NCI-H2081 (cell line): Measurements from ENCODE around the gene PCBD1.
"Not testable (repeated sequence)": the region's sequence is repeated elsewhere in the genome, so short reads cannot be mapped to it uniquely, and the experiment has no call there.

ENCODE experiments used
- DNase-seq, 2 experiments: peaks; one replicate each; lab custom pipeline; 2025; lab: John Stamatoyannopoulos, UW

PCBD1 gene

DNA sequence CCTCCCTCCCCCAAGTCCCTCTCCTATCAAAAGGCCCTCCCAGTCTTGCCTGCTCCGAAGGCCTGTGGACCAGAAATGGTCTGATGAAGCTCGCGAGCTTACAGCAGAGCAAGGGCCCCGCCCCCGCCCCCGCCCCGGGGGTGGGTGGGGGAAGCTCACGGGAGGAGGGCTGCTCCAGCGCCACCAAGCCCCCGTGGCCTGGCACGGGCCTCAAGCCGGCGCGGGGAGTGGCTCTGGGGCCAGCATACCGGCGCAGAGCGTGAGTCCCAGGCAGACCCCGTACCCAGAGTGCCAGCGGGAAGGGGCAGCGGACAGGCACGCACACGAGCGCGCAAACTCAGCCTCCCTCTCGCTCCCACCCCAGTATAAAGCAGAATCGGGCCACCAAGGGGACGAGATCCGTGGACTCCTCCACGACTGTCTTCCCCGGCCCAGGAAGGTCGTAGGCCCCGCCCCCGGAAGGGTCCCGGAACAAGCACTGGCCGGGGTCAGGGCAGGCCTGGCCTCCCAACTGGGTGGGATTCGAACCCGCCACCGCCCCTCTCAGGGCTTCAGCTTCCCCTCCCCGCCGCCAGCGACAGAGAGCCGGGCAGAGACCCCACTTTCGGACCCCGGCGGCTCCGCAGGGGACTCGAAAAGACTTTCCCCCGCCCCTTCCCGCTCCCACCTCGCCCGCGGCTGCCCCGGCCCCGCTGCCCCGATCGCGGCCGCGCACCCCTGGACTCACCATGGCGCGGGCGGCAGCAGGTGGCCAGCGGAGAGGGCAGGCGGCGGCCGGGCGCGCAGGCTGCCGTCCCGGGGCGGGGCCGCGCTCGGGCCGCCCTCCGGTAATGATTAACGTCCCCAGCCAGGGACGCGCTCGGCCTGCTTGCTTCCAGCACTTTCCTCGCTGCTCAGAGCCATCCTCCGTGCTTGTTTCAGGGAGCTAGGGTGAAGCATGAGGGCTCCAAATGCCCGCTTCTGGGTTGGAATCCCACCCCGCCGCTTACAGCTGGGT is at the start of gene PCBD1:
PCBD1 (minus strand) TSS at position 762 of the 997 bp plus-strand sequence; CDS start at position 730, 32 bp downstream.
- DNase-seq: peak; percentile 17 to 53

DNA sequence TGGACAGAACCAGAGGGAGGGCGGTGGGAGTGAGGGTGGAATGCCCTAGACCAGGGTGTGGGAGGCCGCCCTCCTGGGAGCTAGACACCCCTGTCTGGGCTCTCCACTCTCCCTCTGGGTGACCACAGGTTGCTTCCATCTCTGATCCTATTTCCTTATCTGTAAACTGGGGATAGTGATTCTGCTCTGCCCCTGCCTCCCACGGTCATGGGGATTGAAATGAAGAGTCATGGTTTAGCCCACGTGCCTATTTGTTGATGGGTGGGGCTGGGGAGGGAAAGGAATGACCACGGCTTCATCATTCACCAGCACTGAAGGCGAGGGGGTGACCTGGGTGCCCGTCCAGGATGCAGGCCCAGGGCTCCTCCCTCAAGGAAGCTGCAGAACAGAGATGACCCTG is 49.3 kb upstream of the PCBD1 start:
- no peak for DNase-seq

DNA sequence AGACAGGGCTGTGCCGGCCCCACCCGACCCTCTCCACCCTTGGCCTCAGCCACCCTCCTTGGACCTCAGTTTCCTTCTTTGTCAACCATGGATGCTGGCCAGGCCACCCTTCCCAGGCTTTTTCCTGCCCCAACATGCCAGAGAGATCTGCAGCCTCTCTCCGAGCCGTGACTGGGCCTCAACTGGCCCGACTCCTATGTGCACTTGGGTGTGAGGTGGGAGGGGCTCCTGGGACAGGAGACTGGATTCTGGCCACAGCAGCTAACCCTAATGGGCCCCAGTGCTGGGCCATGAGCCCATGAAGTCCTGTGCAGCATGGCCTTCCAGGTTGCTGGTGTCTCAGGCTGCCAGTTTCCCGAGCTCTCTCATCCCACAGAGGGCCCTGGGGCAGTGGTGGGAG is 47.7 kb upstream of the PCBD1 start:
- no peak for DNase-seq

DNA sequence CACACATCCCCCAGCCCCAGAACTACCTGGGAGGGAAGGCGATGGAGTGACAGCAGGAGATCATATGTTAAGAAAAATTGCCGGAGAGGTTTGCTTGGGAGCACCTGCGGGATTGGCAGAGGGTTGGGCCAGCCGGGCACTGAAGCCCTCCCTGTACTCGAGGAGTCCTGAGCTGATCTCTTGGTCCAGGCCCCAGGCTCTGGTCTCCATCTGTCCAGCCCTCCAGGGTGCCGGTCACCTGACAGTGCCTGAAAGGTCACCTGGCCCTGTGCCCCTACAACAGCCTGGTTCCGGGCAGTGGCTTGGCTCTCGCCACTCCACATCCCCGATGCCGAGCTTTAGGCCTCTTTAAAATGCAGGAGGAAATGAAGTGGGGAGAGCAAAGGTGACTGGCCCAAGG is 47.3 kb upstream of the PCBD1 start:
- no peak for DNase-seq

DNA sequence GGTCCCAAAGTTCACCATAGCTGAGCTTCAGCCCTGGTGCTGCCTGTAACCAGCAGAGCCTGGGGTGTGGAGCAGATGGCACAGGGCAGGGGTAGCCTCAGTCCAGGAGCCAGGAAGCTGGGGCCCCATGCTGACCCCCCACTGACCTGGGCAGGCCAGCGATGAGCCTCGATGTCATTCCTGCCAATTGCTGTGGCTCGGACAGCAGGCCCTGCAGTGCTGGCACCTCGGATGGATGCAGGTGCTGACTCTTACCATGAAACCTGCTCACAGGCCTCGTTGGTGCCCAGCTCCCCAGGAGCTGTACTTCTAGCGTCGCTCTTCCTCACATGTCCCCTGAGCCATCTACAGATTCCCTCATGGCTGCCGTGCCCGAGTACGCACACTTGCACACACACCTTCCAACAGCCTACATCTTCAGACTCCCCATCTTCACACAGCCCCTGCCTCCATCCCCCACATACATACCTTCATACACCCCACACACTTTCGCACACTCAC is 46.8 kb upstream of the PCBD1 start:
- no peak for DNase-seq

DNA sequence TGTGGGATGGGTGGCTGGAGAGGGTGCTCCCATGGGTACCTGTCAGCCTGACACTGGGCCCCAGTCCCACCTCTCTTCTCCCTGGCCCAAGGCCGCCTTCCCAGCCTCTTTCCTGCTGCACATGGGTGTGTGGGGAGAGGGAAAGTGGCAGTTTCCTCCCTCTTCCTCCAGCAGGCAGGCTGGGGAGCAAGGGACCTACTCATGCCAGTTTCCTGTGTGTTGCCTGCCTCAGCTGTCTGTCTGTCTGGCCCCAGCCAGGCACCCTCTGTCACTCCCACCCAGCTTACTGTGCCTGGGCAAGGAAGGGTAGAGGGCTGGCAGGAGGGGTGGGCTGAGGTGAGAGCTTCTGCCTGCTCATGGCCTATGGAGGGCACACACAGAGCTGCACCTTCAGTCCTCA is 46.3 kb upstream of the PCBD1 start:
- DNase-seq: no peak

DNA sequence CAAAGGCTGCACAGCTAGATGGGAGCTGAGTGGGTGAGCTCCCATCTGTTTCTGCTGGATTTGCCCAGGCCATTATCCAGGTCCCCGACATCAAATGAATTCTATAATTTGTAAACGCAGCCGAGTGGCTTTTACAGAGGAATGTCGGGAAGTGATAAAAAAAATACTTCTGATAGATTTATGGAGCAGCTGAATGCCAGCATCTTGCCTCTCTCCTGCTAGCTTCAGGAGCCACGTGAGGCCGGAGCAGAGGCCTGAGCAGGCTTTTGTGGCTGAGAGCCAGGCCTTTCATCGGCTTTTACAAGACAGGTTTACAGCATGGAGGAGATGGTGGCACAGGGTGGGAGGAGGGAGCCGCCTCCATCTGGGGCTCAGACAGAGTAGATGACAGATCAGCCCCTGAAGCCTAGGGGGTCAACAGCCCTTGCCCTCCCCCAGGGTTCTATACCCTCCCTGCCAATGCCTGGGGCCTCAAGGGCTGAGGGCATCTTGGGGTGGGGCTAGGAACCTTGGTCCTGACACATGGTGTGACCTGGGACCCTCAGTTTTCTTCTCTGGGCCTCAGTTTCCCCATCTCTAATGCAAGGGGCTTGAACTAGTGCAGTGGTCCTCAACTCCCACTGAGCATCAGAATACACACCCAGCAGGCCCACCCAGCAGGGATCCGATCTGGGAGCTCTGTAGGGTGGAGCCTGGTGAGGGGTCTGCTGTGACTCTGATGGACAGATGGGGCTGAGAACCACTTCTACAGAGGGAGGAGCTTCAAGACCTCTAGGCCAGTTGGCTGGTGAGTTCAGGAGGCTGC is 44.2 kb upstream of the PCBD1 start:
- DNase-seq: no peak

DNA sequence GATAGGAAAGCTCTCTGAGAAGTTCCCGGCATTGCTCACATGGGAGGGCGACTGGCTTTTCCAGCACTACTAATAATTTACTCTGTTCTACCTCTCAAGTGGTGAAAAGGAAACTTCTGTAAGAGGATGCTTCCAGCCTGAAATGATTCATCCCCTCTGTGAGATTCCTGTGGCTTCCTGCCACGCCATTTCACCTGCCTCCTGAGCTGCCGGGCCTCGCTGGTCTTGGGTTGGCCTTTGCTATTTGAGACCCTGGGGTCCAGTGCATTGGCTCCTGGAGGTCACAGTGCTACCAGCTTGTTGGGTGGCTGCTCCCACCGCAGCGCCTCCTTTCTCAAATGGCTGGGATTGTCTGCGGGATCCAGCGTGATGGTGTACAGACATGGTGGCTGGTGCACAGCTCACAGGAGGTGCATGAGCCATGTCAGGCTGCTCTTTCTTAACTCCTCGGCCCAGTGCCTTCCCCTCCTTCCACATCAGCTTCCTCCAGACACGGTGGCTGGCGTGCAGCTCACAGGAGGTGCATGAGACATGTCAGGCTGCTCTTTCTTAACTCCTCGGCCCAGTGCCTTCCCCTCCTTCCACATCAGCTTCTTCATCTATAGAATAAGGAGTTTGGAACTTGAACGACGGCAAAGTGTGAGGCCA is 42.9 kb upstream of the PCBD1 start:
- DNase-seq: no peak

DNA sequence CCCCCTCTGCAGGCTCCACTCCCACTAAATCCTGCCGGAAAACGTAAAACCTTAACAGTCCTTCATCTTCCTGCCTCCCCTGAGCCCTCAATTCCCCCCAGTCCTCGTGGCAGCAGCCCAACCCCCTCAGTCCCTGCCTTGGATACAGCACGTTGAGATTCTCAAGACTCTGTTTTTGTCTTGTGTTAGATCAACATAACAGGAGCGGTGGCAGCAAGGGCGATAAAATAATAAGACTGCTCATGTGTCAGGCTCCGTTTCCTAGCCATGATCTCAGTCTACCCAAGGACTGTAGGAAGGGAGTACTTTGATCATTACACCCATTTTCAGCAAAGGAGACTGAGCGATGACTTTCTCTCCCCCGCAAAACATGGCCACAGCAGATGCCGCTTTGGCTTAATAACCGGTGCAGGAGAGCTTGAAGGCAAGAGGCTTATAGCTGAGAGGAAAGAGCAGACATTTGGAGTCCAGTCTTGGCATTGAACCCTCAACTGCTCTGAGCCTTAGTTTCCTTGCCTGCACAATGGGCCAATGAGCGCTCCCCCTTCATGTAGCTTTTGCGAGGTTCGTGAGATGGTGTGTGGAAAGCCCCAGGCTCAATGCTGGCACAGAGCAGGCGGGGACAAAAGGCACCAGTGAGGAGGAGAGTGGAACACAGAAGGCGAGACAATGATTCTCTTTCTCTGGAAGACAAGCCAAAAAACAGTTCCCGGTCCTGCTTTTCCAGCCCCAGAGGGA is 42.1 kb upstream of the PCBD1 start:
- DNase-seq: no peak

DNA sequence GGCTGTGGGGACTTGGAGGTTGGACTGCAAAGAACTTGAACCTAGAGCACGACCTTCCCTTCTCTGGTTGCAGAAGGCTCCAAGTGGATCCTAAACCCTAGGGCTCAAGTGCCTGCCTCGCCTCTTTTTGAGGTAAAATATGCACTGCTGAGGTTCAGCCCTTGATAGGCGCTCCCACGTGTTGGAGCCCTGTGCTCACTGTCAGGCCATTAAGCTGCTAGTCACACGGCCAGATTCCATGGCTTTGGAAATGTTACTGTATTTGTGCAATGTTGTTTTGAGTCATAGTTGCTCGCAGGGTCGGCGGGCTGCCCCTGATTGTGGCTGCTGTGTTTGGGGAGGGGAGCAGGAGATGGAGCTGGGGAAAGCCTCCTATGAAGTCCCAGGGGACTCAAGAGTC is 39.8 kb upstream of the PCBD1 start:
- DNase-seq: no peak

DNA sequence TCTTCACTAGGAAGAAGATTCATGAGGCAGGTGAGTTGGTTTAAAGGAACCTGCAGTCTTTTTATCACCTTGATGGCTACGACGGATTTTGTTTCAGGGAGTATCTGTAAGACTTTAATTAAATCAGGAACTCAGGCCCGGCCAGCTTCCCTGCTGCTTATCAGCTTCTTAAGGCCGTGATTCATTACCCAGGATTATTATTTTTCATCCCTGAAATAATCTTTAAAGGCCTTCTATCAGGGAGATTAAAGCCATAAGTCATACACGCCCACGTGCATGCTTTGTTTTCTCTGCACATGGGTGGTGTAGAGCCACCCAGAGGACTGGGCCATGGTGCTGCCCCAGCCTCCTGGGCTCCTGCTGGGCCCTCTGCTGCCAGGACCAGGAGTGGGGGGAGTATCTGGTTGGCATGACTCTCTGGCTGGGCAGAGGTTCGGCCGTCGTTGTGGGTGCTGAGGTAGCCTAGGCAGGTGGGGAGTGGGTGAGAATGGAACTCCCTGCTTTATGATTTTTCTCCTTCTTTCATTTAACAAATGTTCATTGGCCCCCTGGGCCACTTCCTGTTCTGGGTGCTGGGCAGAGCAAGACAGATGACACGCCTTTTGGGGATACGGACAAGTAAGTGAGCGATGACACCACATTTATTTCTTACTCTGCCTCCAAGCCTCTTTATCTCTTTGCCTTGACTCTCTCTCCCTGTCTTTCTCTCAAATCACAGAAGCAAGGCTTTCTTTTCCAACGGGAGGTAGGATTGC is 39.0 kb upstream of the PCBD1 start:
- DNase-seq: no peak

DNA sequence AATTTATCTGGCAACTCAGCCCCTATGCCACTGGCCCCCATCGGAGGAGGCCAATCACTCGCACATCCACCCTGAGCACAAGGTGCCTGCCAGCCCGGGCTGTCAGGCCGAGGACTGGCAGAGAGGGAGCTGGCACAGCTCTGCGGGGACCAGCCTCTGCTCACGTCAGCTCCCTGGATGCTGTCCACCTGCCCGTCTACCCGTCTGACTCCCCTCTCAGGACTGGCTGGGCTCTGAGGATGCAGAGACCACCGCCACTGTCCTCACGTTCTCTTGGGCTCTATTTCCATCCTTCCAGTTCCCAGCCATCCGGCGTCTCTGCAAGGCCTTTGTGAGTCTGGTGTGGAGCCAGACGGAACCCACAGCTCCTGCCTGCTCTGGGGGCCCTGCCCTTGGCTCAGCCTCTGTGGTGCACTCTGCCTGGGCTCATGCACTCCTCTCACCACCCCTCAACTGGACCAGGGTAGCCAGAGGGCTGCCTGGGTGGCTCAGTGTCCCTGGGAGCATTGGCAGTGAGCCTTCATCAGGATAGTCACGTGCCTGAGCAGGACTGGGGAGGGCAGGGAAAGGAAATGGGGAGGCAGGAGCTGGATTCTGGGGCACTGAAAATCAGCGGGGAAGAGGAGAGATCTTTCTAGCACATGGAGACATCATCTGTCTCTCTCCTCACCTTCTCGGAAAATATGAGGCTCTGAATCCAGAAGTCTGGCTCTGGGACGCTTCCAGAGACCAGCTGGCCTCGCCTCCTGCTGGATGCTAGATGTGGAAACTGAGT is 38.0 kb upstream of the PCBD1 start:
- DNase-seq: no peak

DNA sequence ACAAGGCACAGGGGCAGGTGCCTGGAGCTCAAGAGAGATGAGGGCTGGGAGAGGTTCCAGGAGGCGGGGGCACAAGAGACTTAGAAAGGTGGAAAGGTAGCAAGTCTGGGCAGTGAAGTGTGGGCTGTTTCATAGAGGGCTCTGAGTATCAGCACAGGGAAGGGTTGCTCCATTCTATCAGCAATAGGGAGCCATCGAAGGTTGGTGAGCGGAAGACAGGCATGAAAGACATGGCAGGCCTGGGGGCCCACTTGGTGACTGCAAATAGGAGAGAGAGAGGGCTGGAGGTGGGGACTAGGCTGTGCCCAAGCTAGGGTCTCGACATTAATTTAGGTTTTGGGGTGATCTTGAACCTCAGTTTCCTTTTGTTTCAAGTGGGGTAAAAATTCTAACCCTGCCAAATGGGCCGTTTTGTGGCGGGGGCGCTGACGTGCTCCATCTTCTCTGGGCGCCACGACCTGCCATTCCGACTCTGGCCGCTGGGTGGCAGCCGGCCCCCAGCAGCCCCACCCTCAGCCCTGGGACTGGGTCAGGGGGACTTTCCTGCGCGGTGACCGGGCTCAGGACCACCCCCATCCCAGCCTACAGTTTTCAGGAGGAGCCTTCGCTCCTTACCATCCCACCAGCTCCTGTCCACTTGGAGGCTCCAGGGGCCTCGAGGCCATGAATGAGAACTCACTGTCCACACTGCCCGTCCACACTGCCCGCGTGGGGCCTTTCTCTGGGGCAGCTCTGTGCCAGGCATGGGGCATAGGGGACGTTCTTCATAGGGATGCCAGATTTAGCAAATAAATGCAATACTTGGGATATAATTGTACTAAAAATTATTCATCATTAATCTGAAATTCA is 37.2 kb upstream of the PCBD1 start:
- DNase-seq: peak in 1 of 2 experiments; percentile 25

DNA sequence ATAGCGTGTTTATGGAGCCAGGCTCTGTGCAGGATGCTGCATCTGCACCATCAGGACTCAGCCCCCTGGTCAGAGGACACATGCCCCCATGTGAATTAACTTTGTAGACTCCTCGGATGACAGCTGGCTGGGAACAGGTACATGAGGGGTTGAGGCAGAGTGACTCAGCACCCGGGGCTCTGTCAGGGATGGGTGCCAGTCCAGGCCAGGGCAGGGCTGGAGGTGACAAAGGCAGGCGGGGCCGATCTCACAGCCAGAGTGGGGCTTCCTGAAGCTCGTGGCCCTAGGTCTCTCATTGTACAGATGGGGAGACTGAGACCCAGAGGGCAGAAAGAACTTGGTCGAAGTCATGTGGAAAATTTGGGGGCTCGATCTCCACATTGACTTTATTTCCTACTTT is 35.3 kb upstream of the PCBD1 start:
- no peak for DNase-seq

DNA sequence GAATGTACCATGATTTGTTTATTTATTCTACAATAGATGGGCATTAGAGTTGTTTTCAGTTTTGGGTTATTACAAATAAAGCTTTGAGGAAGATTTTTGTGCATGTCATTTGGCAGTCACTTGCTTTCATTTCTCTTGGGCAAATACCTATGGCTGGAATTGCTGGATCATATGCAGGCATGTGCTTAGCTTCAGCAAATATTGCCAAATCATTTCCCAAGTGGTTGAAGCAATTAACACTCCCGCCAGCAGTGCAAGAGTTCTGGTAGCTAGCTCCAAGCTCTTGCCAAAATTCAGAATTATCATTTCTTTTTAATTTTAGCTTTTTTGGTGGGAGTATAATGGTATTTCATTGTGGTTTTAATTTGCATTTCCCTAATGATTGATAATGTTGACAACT is 32.9 kb upstream of the PCBD1 start:
- DNase-seq: no peak

DNA sequence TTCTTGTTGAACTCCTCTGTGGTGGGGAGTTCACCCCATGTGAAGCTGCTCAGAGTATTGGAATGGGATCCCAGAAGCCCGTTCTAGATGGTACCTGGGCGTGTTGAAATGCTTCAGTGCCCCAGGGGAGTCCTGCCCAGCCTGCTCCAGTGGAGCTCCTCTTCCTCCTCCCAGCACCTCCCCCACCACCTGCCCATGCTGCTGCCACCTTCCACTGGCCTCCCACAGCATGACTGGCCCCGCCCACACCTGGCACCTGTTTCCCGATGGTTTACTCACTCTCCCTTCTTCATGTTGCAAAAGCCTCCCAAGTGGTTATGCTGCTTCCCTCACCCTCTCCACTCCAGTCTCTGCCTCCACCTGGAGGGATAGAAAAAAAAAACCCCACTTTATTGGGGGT is 32.2 kb upstream of the PCBD1 start:
- DNase-seq: no peak

DNA sequence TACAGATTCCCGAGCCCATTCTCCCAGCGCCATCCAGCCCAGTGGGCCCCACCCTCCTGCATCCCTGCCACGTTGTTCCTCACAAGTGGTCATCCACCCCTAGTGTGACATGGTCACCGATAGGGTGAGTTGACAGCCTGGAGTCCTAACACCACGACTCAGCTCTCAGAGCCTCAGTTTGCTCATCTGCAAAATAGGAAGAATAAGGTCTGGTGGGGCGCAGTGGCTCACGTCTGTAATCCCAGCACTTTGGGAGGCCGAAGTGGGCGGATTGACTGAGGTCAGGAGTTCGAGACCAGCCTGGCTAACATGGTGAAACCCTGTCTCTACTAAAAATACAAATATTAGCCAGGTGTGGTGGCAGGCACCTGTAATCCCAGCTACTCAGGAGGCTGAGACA is 31.5 kb upstream of the PCBD1 start:
- not testable (repeated sequence) for DNase-seq

DNA sequence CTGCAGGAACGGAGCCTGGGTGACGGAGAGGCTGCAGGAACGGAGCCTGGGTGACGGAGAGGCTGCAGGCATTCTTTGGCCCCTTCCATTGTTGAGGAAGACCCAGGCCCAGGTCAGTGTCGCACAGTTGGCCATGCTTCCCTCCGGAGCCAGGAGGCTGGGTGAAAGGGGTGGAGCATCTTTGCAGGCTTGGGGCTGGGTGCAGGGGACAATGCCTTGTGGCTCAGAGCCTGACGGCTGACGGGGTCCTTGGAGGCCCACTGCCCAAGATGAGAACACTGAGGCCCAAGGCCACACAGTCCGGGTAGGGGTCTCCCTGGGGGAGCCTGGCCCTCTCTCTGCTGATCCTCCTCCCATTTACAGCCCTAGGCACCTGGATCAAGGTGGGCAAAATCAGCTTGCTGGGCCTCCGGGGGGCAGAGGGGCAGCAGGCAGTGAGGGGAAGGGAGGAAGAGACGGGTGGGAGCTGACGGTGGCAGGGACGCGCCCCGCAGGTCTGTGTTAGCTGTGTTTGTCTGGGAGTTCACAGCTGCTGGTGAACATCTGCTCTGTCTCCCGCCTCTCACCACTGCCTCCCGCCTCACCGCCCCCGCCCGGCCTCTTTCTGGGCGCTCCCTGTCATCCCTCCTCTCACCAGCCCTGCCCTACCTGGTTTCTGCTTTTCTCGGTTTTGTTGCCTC is 30.6 kb upstream of the PCBD1 start:
- DNase-seq: no peak
